Psoas muscle (tissue), 8 donors: Measurements from ENCODE around the gene UCN3. TPM values are rescaled to one million over a fixed set of nuclear protein-coding genes. Genes with fewer than 3 reads are reported as not detected.
"Not testable (repeated sequence)": the region's sequence is repeated elsewhere in the genome, so short reads cannot be mapped to it uniquely, and the experiment has no call there.

Experiments used
- ATAC-seq, 4 donors: fragments of 200-7000 bp; cut with Tn5 transposase; one replicate each; pipeline ENCODE4 v1.9.1; 2020; ENCODE audit warnings: moderate library complexity in 3 of 4, mild to moderate bottlenecking in 2 of 4
- DNase-seq, 2 donors: peaks; one replicate each; pipeline ENCODE4 v3.0.0-alpha.2; 2020
- H3K27ac ChIP-seq: fragments of 200-600 bp; one replicate; pipeline ENCODE4 v1.8.0; 2022
- H3K27me3 ChIP-seq, 3 donors: fragments of 200-600 bp in 1 of 3; one replicate each; pipeline versions ENCODE4 v1.6.1 to v1.8.0; 2013 to 2022; ENCODE audit warnings: low read length in 2 of 3, mild to moderate bottlenecking in 2 of 3, moderate library complexity in 1 of 3; ENCODE audit not compliant: insufficient read depth in 3 of 3
- H3K36me3 ChIP-seq, 2 donors: fragments of 200-600 bp in 1 of 2; one replicate each; pipeline versions ENCODE4 v1.6.1 to v1.8.0; 2013 to 2022; ENCODE audit warnings: low read depth in 1 of 2, mild to moderate bottlenecking in 1 of 2, moderate library complexity in 1 of 2; ENCODE audit not compliant: insufficient read depth in 1 of 2
- H3K4me1 ChIP-seq: fragments of 200-600 bp; one replicate; pipeline ENCODE4 v1.8.0; 2022
- H3K4me3 ChIP-seq: fragments of 200-600 bp; one replicate; pipeline ENCODE4 v1.8.0; 2022; ENCODE audit warnings: mild to moderate bottlenecking
- H3K9me3 ChIP-seq: fragments of 200-600 bp; one replicate; pipeline ENCODE4 v1.8.0; 2022
- CTCF ChIP-seq: fragments of 200-600 bp; IDR thresholded peaks from one replicate; pipeline ENCODE4 v1.8.0; 2022; ENCODE audit warnings: antibody characterized with exemption
- WGBS, 3 donors: extraction: QIAGEN DNeasy Blood & Tissue Kit; methylation state at CpG; one replicate each; pipeline versions ENCODE4 v1.1.6 to v1.1.7; 2013; 5-methylcytosine and 5-hydroxymethylcytosine counted together
- intact Hi-C, 2 donors: fragments of 100-400 bp; cut with DNase I; formaldehyde crosslinking; loops; one replicate each; pipeline versions ENCODE4 v1.11.0 to v1.14.2; 2022
- polyA plus RNA-seq, 3 donors: library from polyadenylated mRNA; stranded (reverse); fragments of 200-250 nt; gene quantifications; one replicate each; pipeline ENCODE4 v1.2.3, GENCODE V29; 2013
- total RNA-seq, 4 donors: library from RNA; stranded (reverse); fragmentation: NEBNext Ultra II Directional in 2 of 4; extraction: Animal tissue kit (Norgen Biotek cat#: 25700) in 2 of 4; gene quantifications; one replicate each; pipeline versions ENCODE4 v1.2.1 to v1.2.4, GENCODE V29; 2021 to 2023
- donor health status: healthy with polysubstance abuse.
- donor health status: DM: no; HTN: no; CAD: no; lungs with moderate emphysema.
- donor health status: Bipolar disorder and iron deficiency.
- donor health status: healthy.
- donor health status: DM: yes; HTN: yes; CAD: no.
- donor health status: DM: no; HTN: no; CAD: no.
- donor health status: DM: no; HTN: no; CAD: no.
- donor health status: DM: yes; HTN: yes; CAD: no.

The UCN3 gene
- total and polyA plus RNA-seq, 7 donors = not detected

GRCh38 chr10:5404208-5405041, 39.7 kb downstream of the UCN3 start, which contains the start of gene TUBAL3:
TUBAL3 (minus strand) TSS chr10:5404828; CDS start chr10:5404792, 36 bp downstream.
- no peak for TF ChIP-seq CTCF
- ATAC-seq = no peak
- WGBS, 3 donors = 69 to 70% (median 69%) methylated on average over 8 of the region's 8 CpGs
- H3K4me1 ChIP-seq = no peaks in the 10 kb centered on the region
- DNase-seq = no peak
- intact Hi-C loops = no loop called here
- H3K4me3 ChIP-seq = peak within 1 kb of the TSS; percentile 3
- peak within 1 kb of the TSS; percentile 24 for H3K27ac ChIP-seq
- H3K9me3 ChIP-seq = no peaks in the 10 kb centered on the region
- no peaks in the 10 kb centered on the region for H3K27me3 ChIP-seq
- no peaks in the 10 kb centered on the region for H3K36me3 ChIP-seq

- WGBS, 3 donors = 71 to 78% (median 73%) methylated on average over 1 of the region's 1 CpG
- Histone ChIP-seq H3K9me3 (peaks cover 3% of the 10 kb centered on the region), H3K4me1 (peaks cover 2% of the 10 kb centered on the region), H3K27ac (no peak overlapping the region), H3K4me3 (no peak overlapping the region), H3K27me3 (no peaks in the 10 kb centered on the region), H3K36me3 (no peaks in the 10 kb centered on the region)
- no peak for TF ChIP-seq CTCF
- no peak for DNase-seq
- intact Hi-C loops = no loop called here
- ATAC-seq = no peak
Observed at GRCh38 chr10:5406918-5407317, 42.2 kb downstream of the UCN3 start.

GRCh38 chr10:5410787-5411186, 46.0 kb downstream of the UCN3 start:
- H3K27ac ChIP-seq, H3K9me3 ChIP-seq, ATAC-seq, intact Hi-C loops, DNase-seq, H3K27me3 ChIP-seq, H3K36me3 ChIP-seq, H3K4me3 ChIP-seq: not testable (repeated sequence)
- H3K4me1 ChIP-seq = peaks cover 18% of the 10 kb centered on the region

DNA sequence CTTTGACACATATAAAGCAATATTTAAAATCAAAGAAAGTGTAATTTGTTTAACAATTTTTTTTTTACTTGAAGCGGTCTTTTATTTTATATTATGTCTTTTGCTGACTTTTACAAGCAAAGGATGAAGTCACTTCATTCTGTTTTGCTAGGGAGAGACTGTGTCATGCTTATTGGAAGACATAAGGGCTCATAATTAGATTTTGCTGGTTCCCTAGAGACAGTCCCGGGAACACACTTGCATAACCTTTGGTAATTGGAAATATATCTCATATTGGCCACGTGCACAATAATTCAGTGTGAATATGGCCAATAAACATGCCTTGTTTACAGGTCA, 47.1 kb downstream of the UCN3 start:
- Histone ChIP-seq H3K36me3 (no peaks in the 10 kb centered on the region), H3K4me3 (peak overlapping the region; percentile 66), H3K9me3 (peaks cover 3% of the 10 kb centered on the region), H3K27me3 (no peaks in the 10 kb centered on the region), H3K27ac (peak overlapping the region; percentile 79), H3K4me1 (peaks cover 29% of the 10 kb centered on the region)
- WGBS, 3 donors = 21 to 30% (median 22%) methylated on average over 3 of the region's 3 CpGs
- DNase-seq = no peak
- TF ChIP-seq CTCF = no peak
- intact Hi-C loops = no loop called here
- peak in 2 of 4 donors; percentile 7 to 10 for ATAC-seq

DNA sequence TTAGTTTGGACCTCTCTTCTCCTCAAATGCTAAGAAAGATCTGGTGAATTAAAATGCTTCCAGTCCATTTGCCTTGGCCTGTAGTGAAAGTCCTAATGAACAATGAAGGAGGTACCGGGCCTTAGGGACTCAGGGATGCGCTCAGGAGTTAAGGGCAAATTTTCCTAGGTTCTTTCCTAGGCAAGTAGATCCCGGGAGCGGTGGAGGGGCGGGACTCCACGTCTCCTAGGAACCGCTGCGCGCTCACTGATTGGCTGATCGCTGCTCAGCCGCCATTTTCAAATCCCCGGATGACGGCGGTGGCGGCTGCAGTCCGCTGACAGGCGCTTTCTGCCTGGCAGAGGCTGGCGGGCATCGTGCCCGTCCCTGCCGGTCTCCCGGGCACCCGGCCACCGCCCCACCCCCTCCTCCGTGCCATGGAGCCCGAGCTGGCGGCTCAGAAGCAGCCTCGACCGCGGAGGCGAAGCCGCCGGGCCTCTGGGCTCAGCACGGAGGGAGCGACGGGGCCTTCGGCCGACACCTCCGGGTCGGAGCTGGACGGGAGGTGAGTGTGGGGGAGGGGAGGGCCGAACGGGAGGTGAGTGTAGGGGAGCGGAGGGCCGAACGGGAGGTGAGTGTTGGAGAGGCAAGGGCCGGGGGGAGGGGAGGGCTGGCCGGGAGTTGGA, 47.6 kb downstream of the UCN3 start, which contains the start of gene NET1:
Gene NET1 (plus strand): TSS at position 281 of the 665 bp plus-strand sequence. CDS start 136 bp downstream, at position 417.
- H3K4me1 ChIP-seq = peaks cover 29% of the 10 kb centered on the region
- 0 to 1% (median 1%) methylated on average over 42 to 46 of the region's 48 CpGs for WGBS, 3 donors
- no peak for TF ChIP-seq CTCF
- H3K27me3 ChIP-seq = no peaks in the 10 kb centered on the region
- ATAC-seq = peak; percentile 92 to 94 (median 93)
- peak within 1 kb of the TSS; percentile 66 for H3K4me3 ChIP-seq
- no peaks in the 10 kb centered on the region for H3K36me3 ChIP-seq
- peaks cover 3% of the 10 kb centered on the region for H3K9me3 ChIP-seq
- H3K27ac ChIP-seq = peak within 1 kb of the TSS; percentile 79
- intact Hi-C loops = no loop called here
- DNase-seq = peak; percentile 89 to 96
